ENCODE data around the gene EVA1A. TPM values are rescaled to one million over a fixed set of nuclear protein-coding genes. Genes with fewer than 3 reads are reported as not detected.
A peak's percentile ranks its signal among the peaks of the same experiment; 100 is the strongest.

Gene EVA1A
- polyA plus RNA-seq, 3 donors, result not detected

DNA sequence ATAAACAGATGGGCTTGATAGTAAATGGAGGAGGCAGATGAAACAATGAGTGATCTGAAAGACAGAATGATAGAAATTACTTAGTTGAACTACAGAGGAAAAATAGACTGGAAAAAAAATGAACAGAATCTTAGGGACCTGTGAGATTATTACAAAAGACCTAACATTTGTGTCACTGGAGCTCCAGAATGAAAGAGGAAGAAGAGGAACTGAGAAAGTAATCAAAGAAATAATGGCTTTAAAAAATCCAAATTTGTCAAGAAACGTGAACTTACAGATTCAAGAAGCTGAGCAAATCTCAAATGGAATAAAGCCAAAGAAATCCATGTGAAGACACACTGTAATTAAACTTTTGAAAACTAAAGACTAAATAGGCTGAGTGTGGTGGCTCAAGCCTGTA lies 28.3 kb downstream of the EVA1A start:
- Histone ChIP-seq H3K4me3 (replicated peaks in 1 of 3; ENCODE audit: low read depth in 2 of 3, low read length in 3 of 3) (no peak overlapping the region), H3K79me2 (ENCODE audit: insufficient read depth, low read length) (no peaks in the 10 kb centered on the region), H4K20me1 (ENCODE audit: insufficient read depth, low read length) (no peaks in the 10 kb centered on the region), H2AFZ (ENCODE audit: insufficient read depth, low read depth, low read length, poor library complexity, severe bottlenecking) (no peak overlapping the region), H3K9ac (ENCODE audit: insufficient read depth, low read length, poor library complexity, severe bottlenecking) (no peak overlapping the region), H3K4me2 (replicated peaks; ENCODE audit: extremely low read depth, low read length, poor library complexity, severe bottlenecking) (no peak overlapping the region), H3K27ac (ENCODE audit: low read depth in 1 of 2, low read length in 2 of 2) (no peak overlapping the region), H3K4me1 (ENCODE audit: control insufficient read depth in 1 of 2, insufficient read depth in 2 of 2, low read length in 2 of 2) (no peaks in the 10 kb centered on the region), H3K9me3 (replicated peaks in 1 of 2; ENCODE audit: control insufficient read depth in 1 of 2, insufficient read depth in 1 of 2, low read length in 2 of 2) (no peaks in the 10 kb centered on the region), H3K27me3 (ENCODE audit: control insufficient read depth in 2 of 2, insufficient read depth in 2 of 2, low read length in 2 of 2) (no peaks in the 10 kb centered on the region), H3K36me3 (replicated peaks in 1 of 2; ENCODE audit: control insufficient read depth in 1 of 2, insufficient read depth in 2 of 2, low read length in 2 of 2) (no peaks in the 10 kb centered on the region)
- peaks cover 0 to 4% (median 2%) of the 10 kb centered on the region in 3 donors for H3K27me3 Mint-ChIP-seq (ENCODE audit: low read depth in 3 of 3)
- no peak overlapping the region for H3K27ac Mint-ChIP-seq
- no CpG with 5 or more reads among the region's 1 CpG for WGBS (ENCODE audit: insufficient coverage)
- H3K4me1 Mint-ChIP-seq, result no peaks in the 10 kb centered on the region
- no peak for DNase-seq
- peaks cover 0 to 1% (median 0%) of the 10 kb centered on the region in 7 donors for H3K9me3 Mint-ChIP-seq
- no peaks in the 10 kb centered on the region for H3K36me3 Mint-ChIP-seq
- no peak for TF ChIP-seq CTCF (IDR thresholded peaks at IDR 0.05)
- intact Hi-C loops (cut with micrococcal nuclease), result no loop called here
- H3K4me3 Mint-ChIP-seq, result no peak overlapping the region

- Histone ChIP-seq H3K27ac (ENCODE audit: low read depth in 1 of 2, low read length in 2 of 2) (no peak overlapping the region), H3K79me2 (ENCODE audit: insufficient read depth, low read length) (no peaks in the 10 kb centered on the region), H3K4me3 (replicated peaks in 1 of 3; ENCODE audit: low read depth in 2 of 3, low read length in 3 of 3) (no peak overlapping the region), H3K9me3 (replicated peaks in 1 of 2; ENCODE audit: control insufficient read depth in 1 of 2, insufficient read depth in 1 of 2, low read length in 2 of 2) (no peaks in the 10 kb centered on the region), H3K9ac (ENCODE audit: insufficient read depth, low read length, poor library complexity, severe bottlenecking) (no peak overlapping the region), H3K4me1 (ENCODE audit: control insufficient read depth in 1 of 2, insufficient read depth in 2 of 2, low read length in 2 of 2) (no peaks in the 10 kb centered on the region), H4K20me1 (ENCODE audit: insufficient read depth, low read length) (no peaks in the 10 kb centered on the region), H2AFZ (ENCODE audit: insufficient read depth, low read depth, low read length, poor library complexity, severe bottlenecking) (no peak overlapping the region), H3K36me3 (replicated peaks in 1 of 2; ENCODE audit: control insufficient read depth in 1 of 2, insufficient read depth in 2 of 2, low read length in 2 of 2) (no peaks in the 10 kb centered on the region), H3K4me2 (replicated peaks; ENCODE audit: extremely low read depth, low read length, poor library complexity, severe bottlenecking) (no peak overlapping the region), H3K27me3 (ENCODE audit: control insufficient read depth in 2 of 2, insufficient read depth in 2 of 2, low read length in 2 of 2) (no peaks in the 10 kb centered on the region)
- no peaks in the 10 kb centered on the region for H3K4me1 Mint-ChIP-seq
- WGBS (ENCODE audit: insufficient coverage), result 70% methylated on average over 3 of the region's 5 CpGs
- no peak overlapping the region for H3K4me3 Mint-ChIP-seq
- intact Hi-C loops (cut with micrococcal nuclease), result no loop called here
- no peak for DNase-seq
- no peaks in the 10 kb centered on the region for H3K36me3 Mint-ChIP-seq
- peak overlapping the region in 1 of 7 donors; percentile 15 for H3K27ac Mint-ChIP-seq
- TF ChIP-seq CTCF (IDR thresholded peaks at IDR 0.05), result no peak
- H3K9me3 Mint-ChIP-seq, result peaks cover 0 to 4% (median 0%) of the 10 kb centered on the region in 7 donors
- H3K27me3 Mint-ChIP-seq (ENCODE audit: low read depth in 3 of 3), result peaks cover 0 to 3% (median 2%) of the 10 kb centered on the region in 3 donors
Observed at GRCh38 chr2:75528221-75528977, 32.3 kb downstream of the EVA1A start.

Data from CD14-positive monocyte (primary cell).